ENCODE data around the gene MICALL1. TPM values are rescaled to one million over a fixed set of nuclear protein-coding genes. Genes with fewer than 3 reads are reported as not detected.
A peak's percentile ranks its signal among the peaks of the same experiment; 100 is the strongest.

The MICALL1 gene
- total RNA-seq, 4 donors from 2014 or later, result 125 to 157 (median 131) TPM

DNA sequence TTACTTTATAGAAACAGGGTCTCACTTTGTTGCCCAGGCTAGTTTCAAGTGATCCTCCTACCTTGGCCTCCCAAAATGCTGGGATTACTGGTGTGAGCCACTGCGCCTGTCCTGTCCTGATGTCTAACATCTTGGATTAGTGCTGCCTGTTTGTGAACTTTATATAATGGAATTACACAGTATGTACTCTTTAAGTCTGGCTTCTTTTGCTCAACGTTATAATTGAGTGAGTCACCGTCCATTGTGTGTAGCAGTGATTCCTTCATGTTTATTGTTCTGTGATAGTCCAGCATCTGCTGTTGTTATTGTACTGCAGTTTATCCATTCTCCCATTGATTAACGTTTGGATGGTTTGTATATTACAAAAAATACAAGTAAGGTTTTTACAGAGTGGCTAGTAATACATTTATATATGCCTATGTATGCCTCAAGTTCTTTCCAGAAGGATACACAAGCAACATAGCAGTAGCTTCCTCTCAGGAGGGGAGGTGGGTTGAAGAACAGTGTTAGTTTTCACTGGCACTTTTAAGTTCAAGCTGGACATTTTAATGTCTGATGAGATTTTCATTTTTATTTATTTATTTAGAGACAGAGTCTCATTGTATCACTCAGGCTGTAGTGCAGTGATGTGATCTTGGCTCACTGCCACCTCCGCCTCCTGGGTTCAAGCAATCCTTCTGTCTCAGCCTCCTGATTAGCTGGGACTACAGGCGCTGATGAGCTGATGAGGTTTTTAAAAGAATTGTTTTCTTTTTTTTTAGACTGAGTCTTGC is 25.2 kb upstream of the MICALL1 start:
- Histone ChIP-seq H3K36me3 (peaks cover 76% of the 10 kb centered on the region), H3K27ac (no peak overlapping the region), H3K4me1 (no peaks in the 10 kb centered on the region), H3K9me3 (no peaks in the 10 kb centered on the region), H3K4me3 (no peak overlapping the region), H3K27me3 (no peaks in the 10 kb centered on the region)
- DNase-seq (ENCODE audit: low spot score in 2 of 2), result no peak
- TF ChIP-seq, protein P1, sequence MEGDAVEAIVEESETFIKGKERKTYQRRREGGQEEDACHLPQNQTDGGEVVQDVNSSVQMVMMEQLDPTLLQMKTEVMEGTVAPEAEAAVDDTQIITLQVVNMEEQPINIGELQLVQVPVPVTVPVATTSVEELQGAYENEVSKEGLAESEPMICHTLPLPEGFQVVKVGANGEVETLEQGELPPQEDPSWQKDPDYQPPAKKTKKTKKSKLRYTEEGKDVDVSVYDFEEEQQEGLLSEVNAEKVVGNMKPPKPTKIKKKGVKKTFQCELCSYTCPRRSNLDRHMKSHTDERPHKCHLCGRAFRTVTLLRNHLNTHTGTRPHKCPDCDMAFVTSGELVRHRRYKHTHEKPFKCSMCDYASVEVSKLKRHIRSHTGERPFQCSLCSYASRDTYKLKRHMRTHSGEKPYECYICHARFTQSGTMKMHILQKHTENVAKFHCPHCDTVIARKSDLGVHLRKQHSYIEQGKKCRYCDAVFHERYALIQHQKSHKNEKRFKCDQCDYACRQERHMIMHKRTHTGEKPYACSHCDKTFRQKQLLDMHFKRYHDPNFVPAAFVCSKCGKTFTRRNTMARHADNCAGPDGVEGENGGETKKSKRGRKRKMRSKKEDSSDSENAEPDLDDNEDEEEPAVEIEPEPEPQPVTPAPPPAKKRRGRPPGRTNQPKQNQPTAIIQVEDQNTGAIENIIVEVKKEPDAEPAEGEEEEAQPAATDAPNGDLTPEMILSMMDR (IDR thresholded peaks at IDR 0.05), result no peak
- no peak for TF ChIP-seq POLR2A (IDR thresholded peaks at IDR 0.05)
- TF ChIP-seq EP300 (IDR thresholded peaks at IDR 0.05), result no peak
- no peak for TF ChIP-seq POLR2AphosphoS5 (IDR thresholded peaks at IDR 0.05)
- 67% methylated on average over 6 of the region's 6 CpGs for WGBS

DNA sequence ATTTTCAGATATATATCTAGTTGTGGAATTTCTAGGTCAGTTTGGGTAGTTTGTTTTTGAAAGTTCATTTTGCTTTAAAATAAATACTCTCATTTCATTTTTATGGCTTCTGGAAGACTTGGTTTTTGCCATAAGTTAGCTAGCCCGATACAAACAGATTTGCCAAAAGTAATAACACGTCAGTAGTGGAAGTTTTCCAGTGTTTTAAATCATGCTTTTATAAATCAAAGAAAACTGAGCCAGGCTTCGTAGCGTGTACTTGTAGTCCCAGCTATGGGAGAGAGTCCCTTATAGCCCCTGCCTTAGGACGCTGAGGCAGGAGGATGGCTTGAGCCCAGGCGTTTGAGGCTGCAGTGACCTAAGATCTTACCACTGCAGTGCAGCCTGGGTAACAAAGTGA is 21.7 kb upstream of the MICALL1 start:
- peaks cover 61% of the 10 kb centered on the region for H3K36me3 ChIP-seq
- no peak overlapping the region for H3K27ac ChIP-seq
- no peak for DNase-seq (ENCODE audit: low spot score in 2 of 2)
- no peaks in the 10 kb centered on the region for H3K27me3 ChIP-seq
- 30% methylated on average over 6 of the region's 6 CpGs for WGBS
- no peaks in the 10 kb centered on the region for H3K9me3 ChIP-seq
- peaks cover 22% of the 10 kb centered on the region for H3K4me1 ChIP-seq
- TF ChIP-seq POLR2A (IDR thresholded peaks at IDR 0.05), result no peak
- no peak for TF ChIP-seq POLR2AphosphoS5 (IDR thresholded peaks at IDR 0.05)
- no peak for TF ChIP-seq EP300 (IDR thresholded peaks at IDR 0.05)
- TF ChIP-seq, protein P1 (IDR thresholded peaks at IDR 0.05), result no peak
- no peak overlapping the region for H3K4me3 ChIP-seq

DNA sequence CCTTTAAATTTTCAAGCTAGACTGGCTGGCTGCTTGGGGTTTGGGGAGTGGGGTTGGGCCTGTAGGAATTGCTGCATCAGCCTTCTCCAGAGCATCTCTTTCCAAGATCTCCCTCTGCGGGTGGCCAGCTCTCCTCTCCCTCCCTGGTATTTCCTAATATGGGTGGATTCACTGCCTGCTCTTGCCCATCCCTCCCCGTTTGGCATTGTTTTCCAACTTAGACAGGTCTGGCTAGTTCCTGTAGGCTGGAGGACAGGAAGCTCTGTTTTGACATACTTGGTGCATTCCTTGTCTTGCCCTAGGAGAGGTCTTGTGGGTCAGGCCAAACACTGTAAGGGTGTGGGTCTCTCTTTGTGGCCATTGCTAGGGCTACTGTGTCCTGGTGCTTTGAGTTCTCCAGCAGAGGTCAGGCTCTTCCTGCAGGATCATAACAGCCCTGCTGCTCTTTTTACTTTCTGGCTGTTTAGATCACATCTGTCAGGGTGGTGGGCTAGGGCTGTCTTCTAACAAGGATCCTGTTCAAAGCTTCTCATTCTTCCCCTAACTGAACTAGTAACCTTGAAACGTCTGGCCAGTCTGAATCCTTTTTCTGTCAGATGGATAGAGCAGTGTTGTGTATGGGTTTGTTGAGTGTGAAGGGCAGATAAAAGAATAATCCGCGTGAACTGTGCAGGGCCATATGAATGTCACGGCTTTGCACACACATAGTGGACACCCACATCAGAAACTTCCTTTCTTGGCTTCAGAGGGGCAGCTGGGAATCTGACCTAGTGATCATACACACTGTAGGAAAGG is 18.3 kb upstream of the MICALL1 start:
- DNase-seq (ENCODE audit: low spot score in 2 of 2), result no peak
- 45% methylated on average over 6 of the region's 6 CpGs for WGBS
- no peaks in the 10 kb centered on the region for H3K9me3 ChIP-seq
- peaks cover 50% of the 10 kb centered on the region for H3K36me3 ChIP-seq
- H3K27me3 ChIP-seq, result no peaks in the 10 kb centered on the region
- TF ChIP-seq EP300 (IDR thresholded peaks at IDR 0.05) (no peak), POLR2AphosphoS5 (IDR thresholded peaks at IDR 0.05) (peak; percentile 28 to 76 (median 50))
- TF ChIP-seq, protein P1 (IDR thresholded peaks at IDR 0.05), result peak; percentile 15 to 49
- peaks cover 30% of the 10 kb centered on the region for H3K4me1 ChIP-seq
- peak overlapping the region; percentile 79 for H3K27ac ChIP-seq
- H3K4me3 ChIP-seq, result no peak overlapping the region

DNA sequence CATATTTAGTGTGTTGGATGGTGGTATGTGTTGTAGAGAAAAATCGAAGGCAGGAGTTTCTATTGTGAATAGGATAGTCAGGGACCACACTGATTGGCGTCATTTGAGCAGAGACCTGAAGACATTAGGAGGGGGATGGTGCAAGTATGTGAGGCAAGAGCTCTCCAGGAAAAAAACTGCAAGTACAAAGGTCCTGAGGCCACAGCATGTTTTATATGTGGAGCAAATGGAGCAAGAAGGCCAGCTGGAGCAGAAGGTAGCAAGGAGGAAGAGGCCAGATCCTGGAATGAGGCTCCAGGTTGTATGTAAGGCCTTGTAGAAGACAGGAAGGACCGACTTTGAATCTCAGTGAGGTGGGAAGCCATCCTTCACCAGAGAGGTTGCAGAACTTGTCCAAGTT is 14.2 kb upstream of the MICALL1 start:
- no peak for DNase-seq (ENCODE audit: low spot score in 2 of 2)
- no peak overlapping the region for H3K4me3 ChIP-seq
- H3K4me1 ChIP-seq, result peaks cover 64% of the 10 kb centered on the region
- H3K27ac ChIP-seq, result no peak overlapping the region
- H3K9me3 ChIP-seq, result no peaks in the 10 kb centered on the region
- TF ChIP-seq POLR2AphosphoS5 (IDR thresholded peaks at IDR 0.05) (no peak), POLR2A (IDR thresholded peaks at IDR 0.05) (no peak), EP300 (IDR thresholded peaks at IDR 0.05) (no peak)
- TF ChIP-seq, protein P1 (IDR thresholded peaks at IDR 0.05), result no peak
- H3K36me3 ChIP-seq, result peaks cover 35% of the 10 kb centered on the region
- no peaks in the 10 kb centered on the region for H3K27me3 ChIP-seq
- WGBS, result 84% methylated on average over 3 of the region's 3 CpGs
